Amniotic epithelial cell (primary cell): ENCODE measurements around the gene ALPI.
"Not testable (repeated sequence)": the region's sequence is repeated elsewhere in the genome, so short reads cannot be mapped to it uniquely, and the experiment has no call there.

Experiments used
- DNase-seq: peaks from one replicate; pipeline ENCODE4 v3.0.0-alpha.2; 2010; ENCODE audit warnings: low read depth

ALPI gene

DNA sequence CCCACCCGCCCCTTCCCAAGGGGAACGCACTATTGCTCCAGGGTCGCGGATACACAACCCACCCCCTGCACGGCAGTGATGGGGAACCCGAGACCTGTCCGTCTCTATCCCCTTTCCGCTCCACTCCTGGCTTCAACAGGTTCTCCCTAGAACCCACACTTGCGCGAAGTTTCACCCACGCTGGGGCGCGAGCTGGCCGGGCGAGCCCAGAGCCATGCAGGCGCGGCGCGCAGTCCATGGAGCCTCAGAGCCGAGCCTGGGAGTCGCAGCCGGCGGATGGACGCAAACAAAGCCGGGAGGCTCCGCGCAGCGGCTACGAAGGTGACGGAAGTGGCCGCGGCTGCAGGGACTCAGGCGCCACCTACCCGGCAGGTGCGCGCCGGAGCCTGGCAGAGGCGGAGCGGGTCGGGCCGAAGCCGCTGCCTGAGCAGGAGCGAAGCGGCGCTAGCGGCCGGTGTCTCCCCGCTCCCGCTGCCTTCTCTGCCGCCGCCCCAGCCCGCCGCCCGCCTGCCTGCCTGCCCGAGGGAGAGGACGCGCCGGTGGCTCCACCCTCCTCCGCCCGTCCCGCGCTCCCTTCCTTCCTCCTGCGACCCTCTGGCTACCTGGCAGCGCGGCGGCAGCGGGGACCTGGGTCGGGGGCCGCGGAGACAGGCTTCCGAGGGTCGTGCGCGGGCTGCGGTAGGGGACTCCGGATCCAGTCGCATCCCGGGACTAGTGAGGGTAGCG lies 35.3 kb upstream of the ALPI start:
- peak; percentile 12 for DNase-seq

GRCh38 chr2:232421189-232421785 lies 34.7 kb upstream of the ALPI start:
- DNase-seq = no peak

DNA sequence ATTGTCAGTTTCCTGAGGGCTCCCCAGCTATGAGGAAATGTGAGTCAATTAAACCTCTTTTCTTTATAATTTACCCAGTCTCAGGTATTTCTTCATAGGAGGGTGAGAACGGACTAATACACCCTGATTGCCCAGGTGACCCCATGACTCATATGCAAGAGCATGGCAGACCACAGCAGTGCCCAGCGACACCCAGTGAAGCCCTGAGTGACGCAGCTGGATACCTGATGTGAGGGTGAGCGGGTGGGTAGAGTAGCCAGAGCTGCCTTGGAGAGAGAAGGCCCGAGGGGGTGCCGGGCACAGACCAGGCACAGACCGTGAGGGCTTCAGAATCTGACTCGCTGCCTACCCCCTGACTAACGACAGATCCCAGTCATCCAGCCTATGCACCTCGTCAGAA lies 33.9 kb upstream of the ALPI start:
- DNase-seq = no peak

DNA sequence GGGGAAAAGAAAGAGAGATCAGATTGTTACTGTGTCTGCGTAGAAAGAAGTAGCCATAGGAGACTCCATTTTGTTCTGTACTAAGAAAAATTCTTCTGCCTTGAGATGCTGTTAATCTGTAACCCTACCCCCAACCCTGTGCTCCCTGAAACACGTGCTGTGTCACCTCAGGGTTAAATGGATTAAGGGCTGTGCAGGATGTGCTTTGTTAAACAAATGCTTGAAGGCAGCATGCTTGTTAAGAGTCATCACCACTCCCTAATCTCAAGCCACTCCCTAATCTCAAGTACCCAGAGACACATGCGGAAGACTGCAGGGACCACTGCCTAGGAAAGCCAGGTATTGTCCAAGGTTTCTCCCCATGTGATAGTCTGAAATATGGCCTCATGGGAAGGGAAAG lies 33.0 kb upstream of the ALPI start:
- not testable (repeated sequence) for DNase-seq

DNA sequence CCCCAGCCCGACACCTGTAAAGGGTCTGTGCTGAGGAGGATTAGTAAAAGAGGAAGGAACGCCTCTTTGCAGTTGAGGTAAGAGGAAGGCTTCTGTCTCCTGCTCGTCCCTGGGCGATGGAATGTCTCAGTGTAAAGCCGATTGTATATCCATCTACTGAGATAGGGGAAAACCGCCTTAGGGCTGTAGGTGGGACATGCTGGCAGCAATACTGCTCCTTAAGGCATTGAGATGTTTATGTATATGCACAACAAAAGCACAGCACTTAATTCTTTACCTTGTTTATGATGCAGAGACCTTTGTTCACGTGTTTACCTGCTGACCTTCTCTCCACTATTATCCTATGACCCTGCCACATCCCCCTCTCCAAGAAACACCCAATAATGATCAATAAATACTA lies 32.5 kb upstream of the ALPI start:
- not testable (repeated sequence) for DNase-seq

- no peak for DNase-seq
Measured at GRCh38 chr2:232431705-232432590, 24.0 kb upstream of the ALPI start.

- DNase-seq = no peak
Measured at GRCh38 chr2:232432598-232433184, 23.3 kb upstream of the ALPI start.

GRCh38 chr2:232433622-232434021 lies 22.3 kb upstream of the ALPI start:
- DNase-seq = not testable (repeated sequence)

DNA sequence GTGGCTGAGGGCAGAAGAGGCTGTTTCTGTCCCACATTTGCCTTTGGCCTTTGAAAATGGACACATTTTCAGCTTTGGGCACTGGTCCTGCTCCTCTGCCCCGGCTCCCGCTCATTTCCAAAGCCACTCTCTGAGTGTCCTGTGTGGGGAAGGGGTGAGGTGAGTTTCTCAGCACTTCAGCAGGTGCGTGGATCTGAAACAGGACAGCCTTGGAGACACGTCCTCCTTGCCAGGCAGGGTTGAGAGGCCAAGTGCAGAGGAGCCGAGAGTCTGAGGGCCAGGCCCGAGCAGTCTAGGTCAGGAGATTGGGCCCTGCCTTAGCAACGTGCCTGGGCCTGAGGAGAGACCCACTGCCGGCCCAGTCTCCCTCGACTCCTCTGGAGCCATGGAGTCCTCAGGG lies 21.9 kb upstream of the ALPI start:
- no peak for DNase-seq

- DNase-seq = no peak
Measured at GRCh38 chr2:232434563-232435374, 21.2 kb upstream of the ALPI start.

DNA sequence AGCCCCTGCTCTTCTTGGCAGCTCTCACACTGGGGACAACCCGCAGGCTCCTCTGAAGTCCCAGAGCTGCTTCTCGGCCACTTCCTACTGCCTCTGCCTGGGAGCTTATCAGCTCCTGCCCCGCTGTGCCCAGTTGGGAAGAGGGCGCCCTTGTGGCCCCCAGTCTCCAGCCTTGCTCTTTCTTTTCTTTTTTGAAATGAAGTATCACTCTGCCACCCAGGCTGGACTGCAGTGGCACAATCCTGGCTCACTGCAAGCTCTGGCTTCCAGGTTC lies 20.6 kb upstream of the ALPI start:
- DNase-seq = no peak

DNA sequence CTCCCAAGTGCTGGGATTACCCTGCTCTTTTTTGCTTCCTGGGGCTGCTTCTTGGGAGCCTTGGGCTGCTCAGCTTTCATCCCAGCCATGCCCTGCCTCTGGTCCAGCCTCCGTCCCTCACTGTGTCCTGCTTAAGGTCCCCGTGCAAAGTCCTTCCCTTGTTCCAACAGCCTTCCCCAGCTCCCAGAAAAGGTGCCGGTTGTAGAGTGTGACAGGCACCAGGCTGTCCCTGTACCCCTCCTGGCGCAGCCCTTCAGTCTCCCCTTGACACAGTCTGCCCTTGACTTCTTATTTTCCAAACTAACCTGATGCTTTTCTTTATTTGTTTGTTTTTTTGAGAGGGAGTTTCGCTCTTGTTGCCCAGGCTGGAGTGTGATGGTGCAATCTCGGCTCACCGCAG lies 20.1 kb upstream of the ALPI start:
- DNase-seq = no peak

DNA sequence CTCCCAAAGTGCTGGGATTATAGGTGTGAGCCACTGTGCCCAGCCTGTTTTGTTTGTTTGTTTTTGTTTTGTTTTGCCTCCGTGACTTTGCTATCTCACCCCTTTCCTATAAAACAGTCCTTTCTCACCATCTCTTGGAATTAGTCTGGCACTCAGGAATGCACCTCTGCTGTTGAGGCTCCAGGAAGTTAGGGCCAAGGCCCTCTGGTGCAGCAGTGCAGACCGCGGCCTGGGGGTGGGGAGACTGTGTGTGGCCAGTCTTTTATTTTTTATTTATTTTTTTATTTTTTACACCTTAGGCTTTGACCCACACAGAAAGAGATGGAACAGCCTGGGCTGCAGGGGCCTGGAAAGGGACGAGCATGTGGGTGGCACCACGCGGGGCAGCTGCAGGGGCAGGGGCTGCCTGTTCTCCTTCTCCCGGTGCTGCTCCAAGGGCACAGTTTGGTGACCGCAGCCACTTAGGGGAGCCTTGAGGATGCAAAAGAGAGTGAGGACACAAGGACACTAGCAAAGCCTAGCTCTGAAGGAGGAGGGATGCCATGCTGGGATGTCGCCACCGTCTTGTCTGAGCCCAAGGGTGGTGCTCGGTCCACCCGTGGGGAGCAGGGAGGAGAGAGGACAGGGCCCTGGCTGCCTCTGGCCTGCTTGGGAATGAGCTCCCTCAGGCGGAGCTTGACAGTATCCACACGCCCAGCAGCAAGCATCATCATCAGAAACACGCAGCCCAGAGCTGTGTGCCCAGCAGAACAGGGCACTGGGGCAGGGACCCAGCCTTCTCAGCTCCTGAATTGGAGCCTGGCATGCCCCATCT lies 19.4 kb upstream of the ALPI start:
- peak; percentile 7 for DNase-seq

GRCh38 chr2:232437195-232437571 lies 18.8 kb upstream of the ALPI start:
- no peak for DNase-seq

DNA sequence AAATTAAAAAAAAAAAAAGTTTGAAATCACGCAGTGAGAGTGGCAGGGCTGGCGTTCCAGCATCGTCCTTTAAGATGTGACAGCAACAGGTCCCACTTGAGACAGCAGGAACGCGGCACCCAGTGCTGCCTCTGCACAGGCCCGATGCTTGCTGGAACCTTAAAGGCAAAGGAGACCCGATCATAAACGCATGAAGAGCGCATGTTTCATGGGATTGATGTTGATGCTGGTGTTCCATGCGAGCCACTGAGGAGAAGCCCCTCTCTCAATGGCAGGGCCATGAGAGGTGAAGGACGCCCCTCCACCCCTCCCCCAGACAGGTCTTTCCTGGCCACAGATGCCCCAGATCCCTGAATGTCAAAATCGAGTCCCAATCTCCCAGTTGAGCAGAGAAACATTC lies 17.9 kb upstream of the ALPI start:
- no peak for DNase-seq

DNA sequence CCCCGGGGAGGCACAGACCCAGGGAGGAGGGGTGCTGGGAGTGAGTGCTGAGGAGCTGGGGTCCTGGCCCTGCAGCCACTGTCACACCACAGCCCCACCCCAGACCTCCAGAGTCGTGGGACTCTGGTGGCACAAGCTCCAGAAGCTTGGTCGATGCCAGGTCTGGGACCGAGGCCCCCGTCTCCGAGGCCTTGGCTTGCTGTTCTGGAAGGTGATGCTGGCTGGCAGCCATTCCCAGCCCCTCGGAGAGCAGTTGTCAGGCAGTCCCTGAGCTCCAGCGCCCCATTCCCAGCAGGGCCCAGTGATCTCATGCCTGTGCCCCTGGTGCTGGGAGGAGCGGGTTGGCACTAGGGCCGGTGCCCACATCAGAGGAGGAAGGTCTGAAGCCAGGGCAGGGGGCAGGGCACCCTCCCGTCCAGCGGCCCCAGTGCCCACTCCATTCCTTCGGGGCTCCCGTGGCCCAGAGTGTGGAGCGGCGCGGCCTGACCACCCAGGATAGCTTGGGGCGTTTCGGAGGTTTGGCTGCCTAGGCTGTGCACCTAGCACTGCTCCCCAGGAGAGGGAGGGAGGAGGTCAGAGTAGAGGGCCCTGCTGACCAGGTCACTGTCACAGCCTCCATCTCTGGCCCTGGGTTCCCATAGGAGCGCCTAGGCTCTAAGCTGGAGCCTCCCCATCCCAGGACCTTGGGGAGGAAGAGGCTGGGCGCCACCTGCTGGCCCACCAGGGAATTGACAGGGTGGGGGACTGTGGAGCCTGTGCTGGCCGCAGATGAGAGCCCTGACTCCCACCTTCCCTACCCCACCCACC lies 16.8 kb upstream of the ALPI start:
- DNase-seq = no peak

DNA sequence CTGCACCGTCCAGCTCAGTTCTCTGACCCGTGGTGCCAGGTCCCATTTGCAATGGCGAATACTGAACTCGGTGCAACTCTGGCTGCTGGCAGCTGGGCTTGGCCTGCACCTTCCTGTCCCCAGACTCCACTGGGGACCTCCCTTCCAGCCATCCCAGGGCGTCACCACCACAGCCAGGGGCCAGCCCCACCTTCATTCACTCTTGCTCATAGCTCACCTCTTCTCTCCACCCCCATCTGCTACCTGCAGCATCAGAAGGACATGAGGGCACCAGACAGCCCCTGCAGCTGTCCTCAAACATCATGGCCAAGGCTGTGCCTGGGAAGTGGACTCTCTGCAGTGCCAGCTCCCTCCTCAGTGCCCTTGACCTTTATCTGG lies 16.2 kb upstream of the ALPI start:
- DNase-seq = no peak

DNA sequence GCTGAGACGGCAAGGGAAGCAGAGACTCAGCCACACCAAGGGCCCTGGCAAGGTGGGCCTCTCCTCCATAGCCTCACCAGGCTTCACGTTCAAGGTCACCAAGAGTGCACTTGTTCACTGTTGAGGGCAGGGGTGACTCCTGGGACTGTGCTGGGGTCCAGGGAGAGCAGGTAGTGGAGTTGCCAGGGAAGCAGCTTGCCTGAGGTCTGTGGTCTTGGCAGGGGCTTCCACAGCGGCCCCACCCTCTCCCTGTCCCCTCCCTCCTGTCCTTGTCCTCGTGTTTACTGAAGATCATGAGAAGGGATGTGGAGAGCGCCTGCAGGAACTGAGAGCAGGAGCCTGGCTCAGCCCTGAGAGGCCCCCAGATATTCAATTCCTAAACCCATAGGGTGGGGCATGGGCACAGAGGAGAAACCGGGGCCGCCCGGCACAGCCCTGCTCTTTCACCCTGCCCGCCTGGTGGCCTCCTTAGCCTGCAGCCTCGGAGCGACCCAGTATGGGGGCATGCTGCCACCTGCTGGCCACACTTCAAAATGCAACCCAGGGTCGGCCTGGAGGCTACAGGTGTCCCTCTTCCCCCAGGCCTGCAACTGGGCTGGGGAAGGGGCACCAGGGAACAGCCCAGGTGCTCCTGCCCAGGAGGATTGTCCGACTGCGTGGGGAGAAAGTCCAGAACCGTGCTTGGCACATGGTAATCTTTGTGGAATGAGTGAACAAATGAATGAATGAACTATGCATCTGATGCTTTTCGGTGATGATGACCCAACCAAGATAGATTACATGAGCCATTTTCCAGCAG lies 15.5 kb upstream of the ALPI start:
- DNase-seq = peak; percentile 41

DNA sequence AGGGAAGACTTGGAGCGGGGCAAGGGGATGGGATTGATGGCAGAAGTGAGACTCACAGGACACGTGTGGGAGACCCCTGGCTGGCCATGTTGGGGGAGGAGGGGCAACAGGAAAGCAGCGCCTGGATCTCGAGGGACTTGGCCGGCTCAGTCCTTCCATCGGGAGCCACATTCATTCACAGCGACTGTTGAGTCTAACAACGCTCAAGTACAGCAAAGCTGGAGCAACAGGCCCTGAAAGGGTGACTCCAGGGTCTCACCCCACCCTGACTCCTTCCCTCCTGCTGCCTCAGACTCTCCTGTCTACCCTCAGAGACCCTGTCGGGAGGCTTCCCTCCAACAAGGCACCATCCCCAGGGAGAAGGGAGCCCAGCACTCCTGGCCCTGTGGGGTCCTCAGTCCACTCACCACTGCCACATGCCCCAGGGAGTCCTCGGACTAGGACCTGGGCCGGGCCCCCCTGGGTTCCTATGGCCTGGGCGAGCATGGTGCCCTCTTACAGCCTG lies 14.8 kb upstream of the ALPI start:
- no peak for DNase-seq
